ENCODE measurements around the gene LLGL1. TPM values are rescaled to one million over a fixed set of nuclear protein-coding genes. Genes with fewer than 3 reads are reported as not detected.

LLGL1 gene
- total and polyA plus RNA-seq, 2 donors (not counting 1 experiment from before 2014, with no cell fraction given), result 15.1 to 32.2 TPM

GRCh38 chr17:18236494-18236893 is 11.1 kb downstream of the LLGL1 start:
- Histone ChIP-seq H3K4me3 (replicated peaks in 1 of 4; ENCODE audit: control extremely low read depth in 1 of 4, insufficient read depth in 1 of 4, low read depth in 3 of 4, low read length in 4 of 4) (no peak overlapping the region), H3K4me1 (ENCODE audit: control insufficient read depth, extremely low read depth, insufficient read depth, low read length) (no peaks in the 10 kb centered on the region), H3K27ac (ENCODE audit: insufficient read depth, low read length) (no peak overlapping the region), H3K36me3 (ENCODE audit: control insufficient read depth, insufficient read depth, low read length) (peaks cover 21% of the 10 kb centered on the region), H3K9me3 (ENCODE audit: control insufficient read depth, insufficient read depth, low read depth, low read length) (no peaks in the 10 kb centered on the region), H3K9ac (ENCODE audit: insufficient read depth, low read length) (no peak overlapping the region), H3K27me3 (ENCODE audit: control insufficient read depth, insufficient read depth, low read length) (no peaks in the 10 kb centered on the region), H3K4me2 (ENCODE audit: extremely low read depth, insufficient read depth, low read length) (no peak overlapping the region), H3K79me2 (ENCODE audit: control insufficient read depth, insufficient read depth, low read length) (no peaks in the 10 kb centered on the region), H2AFZ (ENCODE audit: low read length) (no peak overlapping the region), H4K20me1 (ENCODE audit: control insufficient read depth, extremely low read depth, insufficient read depth, low read length) (no peaks in the 10 kb centered on the region)
- no peak for DNase-seq (ENCODE audit: low read depth in 2 of 2)
- no peak for TF ChIP-seq CTCF (conservative IDR thresholded peaks at IDR 0.05 in 1 of 2, IDR thresholded peaks at IDR 0.05 in 1 of 2; ENCODE audit: low read depth in 1 of 2, low read length in 2 of 2)
- TF ChIP-seq EZH2 (IDR thresholded peaks at IDR 0.05; ENCODE audit: low read length, missing control alignments), result no peak

GRCh38 chr17:18237461-18237860 is 12.0 kb downstream of the LLGL1 start:
- TF ChIP-seq CTCF (conservative IDR thresholded peaks at IDR 0.05 in 1 of 2, IDR thresholded peaks at IDR 0.05 in 1 of 2; ENCODE audit: low read depth in 1 of 2, low read length in 2 of 2), result no peak
- TF ChIP-seq EZH2 (IDR thresholded peaks at IDR 0.05; ENCODE audit: low read length, missing control alignments), result no peak
- H2AFZ ChIP-seq (ENCODE audit: low read length), result no peak overlapping the region
- no peak for DNase-seq (ENCODE audit: low read depth in 2 of 2)
- H3K79me2 ChIP-seq (ENCODE audit: control insufficient read depth, insufficient read depth, low read length), result no peaks in the 10 kb centered on the region
- H3K4me1 ChIP-seq (ENCODE audit: control insufficient read depth, extremely low read depth, insufficient read depth, low read length), result no peaks in the 10 kb centered on the region
- H3K36me3 ChIP-seq (ENCODE audit: control insufficient read depth, insufficient read depth, low read length), result peaks cover 25% of the 10 kb centered on the region
- H3K4me2 ChIP-seq (ENCODE audit: extremely low read depth, insufficient read depth, low read length), result no peak overlapping the region
- H4K20me1 ChIP-seq (ENCODE audit: control insufficient read depth, extremely low read depth, insufficient read depth, low read length), result no peaks in the 10 kb centered on the region
- H3K4me3 ChIP-seq (replicated peaks in 1 of 4; ENCODE audit: control extremely low read depth in 1 of 4, insufficient read depth in 1 of 4, low read depth in 3 of 4, low read length in 4 of 4), result no peak overlapping the region
- no peak overlapping the region for H3K27ac ChIP-seq (ENCODE audit: insufficient read depth, low read length)
- no peak overlapping the region for H3K9ac ChIP-seq (ENCODE audit: insufficient read depth, low read length)
- no peaks in the 10 kb centered on the region for H3K9me3 ChIP-seq (ENCODE audit: control insufficient read depth, insufficient read depth, low read depth, low read length)
- no peaks in the 10 kb centered on the region for H3K27me3 ChIP-seq (ENCODE audit: control insufficient read depth, insufficient read depth, low read length)

- Histone ChIP-seq H3K4me2 (ENCODE audit: extremely low read depth, insufficient read depth, low read length) (no peak overlapping the region), H3K9ac (ENCODE audit: insufficient read depth, low read length) (no peak overlapping the region), H3K79me2 (ENCODE audit: control insufficient read depth, insufficient read depth, low read length) (no peaks in the 10 kb centered on the region), H4K20me1 (ENCODE audit: control insufficient read depth, extremely low read depth, insufficient read depth, low read length) (no peaks in the 10 kb centered on the region), H2AFZ (ENCODE audit: low read length) (no peak overlapping the region), H3K27ac (ENCODE audit: insufficient read depth, low read length) (no peak overlapping the region), H3K9me3 (ENCODE audit: control insufficient read depth, insufficient read depth, low read depth, low read length) (no peaks in the 10 kb centered on the region), H3K4me1 (ENCODE audit: control insufficient read depth, extremely low read depth, insufficient read depth, low read length) (no peaks in the 10 kb centered on the region), H3K36me3 (ENCODE audit: control insufficient read depth, insufficient read depth, low read length) (peaks cover 24% of the 10 kb centered on the region), H3K4me3 (replicated peaks in 1 of 4; ENCODE audit: control extremely low read depth in 1 of 4, insufficient read depth in 1 of 4, low read depth in 3 of 4, low read length in 4 of 4) (no peak overlapping the region), H3K27me3 (ENCODE audit: control insufficient read depth, insufficient read depth, low read length) (no peaks in the 10 kb centered on the region)
- no peak for DNase-seq (ENCODE audit: low read depth in 2 of 2)
- TF ChIP-seq EZH2 (IDR thresholded peaks at IDR 0.05; ENCODE audit: low read length, missing control alignments) (no peak), CTCF (conservative IDR thresholded peaks at IDR 0.05 in 1 of 2, IDR thresholded peaks at IDR 0.05 in 1 of 2; ENCODE audit: low read depth in 1 of 2, low read length in 2 of 2) (no peak)
Observed at GRCh38 chr17:18238299-18238698, 12.9 kb downstream of the LLGL1 start.

All from fibroblast of lung (primary cell).